ENCODE results near the gene WDR35.

GRCh38 chr2:19949071-19949470 lies 40.8 kb downstream of the WDR35 start:
- TF ChIP-seq POU6F1 (CRISPR knock-in tag; IDR thresholded peaks at IDR 0.05; ENCODE audit: borderline replicate concordance, low read depth): no peak
- no peak for TF ChIP-seq CREB5 (CRISPR knock-in tag; IDR thresholded peaks at IDR 0.05; ENCODE audit: low read depth)
- TF ChIP-seq PPARA (CRISPR knock-in tag; IDR thresholded peaks at IDR 0.05; ENCODE audit: borderline replicate concordance): no peak
- no peak for TF ChIP-seq PATZ1 (CRISPR knock-in tag; IDR thresholded peaks at IDR 0.05; ENCODE audit: borderline replicate concordance)
- TF ChIP-seq ZNF8 (CRISPR knock-in tag; IDR thresholded peaks at IDR 0.05): no peak
